ENCODE data around the gene OR5H1. TPM values are rescaled to one million over a fixed set of nuclear protein-coding genes. Genes with fewer than 3 reads are reported as not detected.
"Not testable (repeated sequence)": the region's sequence is repeated elsewhere in the genome, so short reads cannot be mapped to it uniquely, and the experiment has no call there.

The OR5H1 gene
- total RNA-seq, 2 donors from 2014 or later, result not detected

DNA sequence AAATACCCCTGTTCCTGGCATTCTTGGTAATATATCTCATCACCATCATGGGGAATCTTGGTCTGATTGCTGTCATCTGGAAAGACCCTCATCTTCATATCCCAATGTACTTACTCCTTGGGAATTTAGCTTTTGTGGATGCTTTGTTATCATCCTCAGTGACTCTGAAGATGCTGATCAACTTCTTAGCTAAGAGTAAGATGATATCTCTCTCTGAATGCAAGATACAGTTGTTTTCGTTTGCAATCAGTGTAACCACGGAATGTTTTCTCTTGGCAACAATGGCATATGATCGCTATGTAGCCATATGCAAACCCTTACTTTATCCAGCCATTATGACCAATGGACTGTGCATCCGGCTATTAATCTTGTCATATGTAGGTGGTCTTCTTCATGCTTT lies 18.9 kb downstream of the OR5H1 start:
- ATAC-seq, result not testable (repeated sequence)

GRCh38 chr3:98151241-98151640 lies 20.7 kb downstream of the OR5H1 start:
- Mint-ChIP-seq H3K4me3 (no peak overlapping the region), H3K36me3 (ENCODE audit: low read depth) (no peaks in the 10 kb centered on the region), H3K27ac (no peak overlapping the region), H3K27me3 (no peaks in the 10 kb centered on the region), H3K4me1 (no peaks in the 10 kb centered on the region)
- no peak for ATAC-seq
- DNase-seq, result no peak
- no peaks in the 10 kb centered on the region for H3K9me3 ChIP-seq (ENCODE audit: control insufficient read depth, low read length, poor library complexity, severe bottlenecking)

More for the DNA sequence above, 18.9 kb downstream of the OR5H1 start:
- H3K9me3 ChIP-seq (ENCODE audit: control insufficient read depth, low read length, poor library complexity, severe bottlenecking); DNase-seq; H3K4me3 Mint-ChIP-seq; H3K27ac Mint-ChIP-seq; H3K27me3 Mint-ChIP-seq; H3K36me3 Mint-ChIP-seq (ENCODE audit: low read depth); H3K4me1 Mint-ChIP-seq: not testable (repeated sequence)

GRCh38 chr3:98166396-98166795 lies 35.9 kb downstream of the OR5H1 start, which contains the start of gene OR5H15:
Gene OR5H15, plus strand, starts transcription at chr3:98166696. Its CDS starts 2,004 bp downstream, at chr3:98168700.
- Mint-ChIP-seq H3K27ac (no peak within 1 kb of the TSS), H3K4me3 (no peak within 1 kb of the TSS), H3K4me1 (no peaks in the 10 kb centered on the region), H3K27me3 (peaks cover 14% of the 10 kb centered on the region), H3K36me3 (ENCODE audit: low read depth) (no peaks in the 10 kb centered on the region)
- ATAC-seq (no peak), DNase-seq (no peak)
- no peaks in the 10 kb centered on the region for H3K9me3 ChIP-seq (ENCODE audit: control insufficient read depth, low read length, poor library complexity, severe bottlenecking)

DNA sequence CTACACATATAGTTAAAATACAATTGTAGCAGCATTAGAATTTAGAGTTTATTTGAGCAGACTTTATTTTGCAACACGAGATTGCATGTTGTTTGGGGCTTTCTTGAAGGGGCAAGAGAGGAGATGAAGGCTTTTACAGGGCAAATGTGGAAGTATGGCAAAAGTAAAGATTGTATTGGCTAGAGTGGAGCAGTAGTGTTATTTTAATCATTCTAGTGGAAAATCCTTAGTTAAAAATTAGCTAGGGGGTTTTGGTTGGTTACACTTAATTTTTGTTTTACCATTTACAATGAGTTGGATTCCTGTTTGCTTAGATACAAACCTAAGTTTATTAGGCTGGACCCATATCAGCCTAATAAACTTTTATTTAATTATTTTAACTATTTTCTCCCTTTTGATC lies 40.5 kb downstream of the OR5H1 start:
- Mint-ChIP-seq H3K27me3 (peaks cover 5% of the 10 kb centered on the region), H3K4me3 (no peak overlapping the region), H3K4me1 (no peaks in the 10 kb centered on the region), H3K36me3 (ENCODE audit: low read depth) (no peaks in the 10 kb centered on the region), H3K27ac (no peak overlapping the region)
- DNase-seq (no peak), ATAC-seq (no peak)
- no peaks in the 10 kb centered on the region for H3K9me3 ChIP-seq (ENCODE audit: control insufficient read depth, low read length, poor library complexity, severe bottlenecking)

GRCh38 chr3:98172621-98173020 lies 42.1 kb downstream of the OR5H1 start:
- no peaks in the 10 kb centered on the region for H3K36me3 Mint-ChIP-seq (ENCODE audit: low read depth)
- no peak overlapping the region for H3K4me3 Mint-ChIP-seq
- H3K27me3 Mint-ChIP-seq, result no peaks in the 10 kb centered on the region
- ATAC-seq (no peak), DNase-seq (no peak)
- H3K4me1 Mint-ChIP-seq, result no peaks in the 10 kb centered on the region
- H3K9me3 ChIP-seq (ENCODE audit: control insufficient read depth, low read length, poor library complexity, severe bottlenecking), result no peaks in the 10 kb centered on the region
- no peak overlapping the region for H3K27ac Mint-ChIP-seq

DNA sequence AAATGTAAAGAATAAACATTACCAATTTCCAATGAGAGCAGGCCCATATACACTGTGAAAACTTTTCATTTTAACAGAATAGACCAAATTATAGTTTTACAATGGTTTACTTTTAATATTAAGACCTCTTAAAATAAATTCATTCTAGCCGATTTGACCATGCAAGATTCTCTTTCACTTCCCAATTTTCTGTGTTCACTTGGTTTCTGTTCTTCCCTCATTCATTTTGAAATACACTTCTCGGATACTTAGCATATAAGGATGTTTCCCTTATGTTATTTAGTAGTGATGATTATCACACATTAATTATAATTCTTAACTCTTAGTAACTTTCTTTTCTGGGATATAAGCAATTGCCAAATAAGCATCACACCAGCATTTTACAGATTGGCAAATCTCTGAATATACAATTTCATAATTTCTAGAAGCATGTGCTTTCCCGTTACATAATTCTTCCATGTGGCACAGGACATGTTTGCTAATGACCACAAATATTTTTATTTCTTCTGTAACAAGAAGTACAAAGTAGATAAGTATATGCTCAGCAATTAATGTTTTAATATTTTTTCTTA lies 49.9 kb downstream of the OR5H1 start:
- DNase-seq, result no peak
- no peaks in the 10 kb centered on the region for H3K36me3 Mint-ChIP-seq (ENCODE audit: low read depth)
- no peaks in the 10 kb centered on the region for H3K27me3 Mint-ChIP-seq
- H3K4me3 Mint-ChIP-seq, result no peak overlapping the region
- H3K9me3 ChIP-seq (ENCODE audit: control insufficient read depth, low read length, poor library complexity, severe bottlenecking), result no peaks in the 10 kb centered on the region
- ATAC-seq, result no peak
- H3K4me1 Mint-ChIP-seq, result no peaks in the 10 kb centered on the region
- no peak overlapping the region for H3K27ac Mint-ChIP-seq

DNA sequence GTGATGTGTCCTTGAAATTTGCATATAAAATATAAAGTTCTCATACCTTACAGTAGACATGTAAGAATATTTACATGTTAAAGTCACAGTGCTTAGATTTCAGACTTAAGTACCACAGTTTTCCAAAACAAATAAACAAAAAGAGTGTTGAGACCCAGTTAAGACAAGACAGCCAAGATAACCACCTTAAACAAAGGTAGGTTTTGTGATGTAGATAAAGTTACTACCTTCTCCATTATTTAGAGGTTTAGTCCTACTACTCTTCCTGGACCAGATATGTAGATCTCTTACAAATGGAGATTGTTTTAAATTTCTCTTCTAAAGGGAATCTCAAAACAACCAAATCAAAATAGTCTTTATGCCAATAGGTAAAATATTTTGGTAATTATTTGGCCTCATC lies 51.7 kb downstream of the OR5H1 start:
- no peak for ATAC-seq
- Mint-ChIP-seq H3K36me3 (ENCODE audit: low read depth) (no peaks in the 10 kb centered on the region), H3K4me1 (no peaks in the 10 kb centered on the region)

GRCh38 chr3:98185180-98185579 lies 54.7 kb downstream of the OR5H1 start:
- no peaks in the 10 kb centered on the region for H3K36me3 Mint-ChIP-seq (ENCODE audit: low read depth)
- no peaks in the 10 kb centered on the region for H3K9me3 ChIP-seq (ENCODE audit: control insufficient read depth, low read length, poor library complexity, severe bottlenecking)
- H3K27ac Mint-ChIP-seq, result no peak overlapping the region
- no peak overlapping the region for H3K4me3 Mint-ChIP-seq
- DNase-seq (no peak), ATAC-seq (no peak)
- peaks cover 8% of the 10 kb centered on the region for H3K4me1 Mint-ChIP-seq
- no peaks in the 10 kb centered on the region for H3K27me3 Mint-ChIP-seq

More for the DNA sequence above, 51.7 kb downstream of the OR5H1 start:
- DNase-seq, result no peak
- Mint-ChIP-seq H3K27ac (no peak overlapping the region), H3K4me3 (no peak overlapping the region), H3K27me3 (no peaks in the 10 kb centered on the region)
- H3K9me3 ChIP-seq (ENCODE audit: control insufficient read depth, low read length, poor library complexity, severe bottlenecking), result no peaks in the 10 kb centered on the region

Other genes with a start within 250 kb of the OR5H1 start
- gene RIOX2, start 158.3 kb upstream of the OR5H1 start, total RNA-seq, result 10 to 100 TPM; 21.1 to 22.7 TPM
- gene GABRR3, start 95.4 kb upstream of the OR5H1 start, total RNA-seq, result not detected
- gene OR5AC2, start 43.5 kb upstream of the OR5H1 start, total RNA-seq, result not detected
- gene OR5H14, start 16.8 kb downstream of the OR5H1 start, total RNA-seq, result not detected
- gene OR5H15, start 36.0 kb downstream of the OR5H1 start, total RNA-seq, result not detected
- gene OR5H6, start 133.5 kb downstream of the OR5H1 start, total RNA-seq, result not detected
- not detected for gene OR5H2, start 151.8 kb downstream of the OR5H1 start, total RNA-seq
- gene OR5K4, start 223.1 kb downstream of the OR5H1 start, total RNA-seq, result not detected